HG02571 (cell line): Measurements from ENCODE around the gene EEF2K.

Experiments used
- ATAC-seq: cut with Tn5 transposase; IDR thresholded peaks from one replicate; pipeline ENCODE4 v1.9.1; 2021; ENCODE audit warnings: mild to moderate bottlenecking, moderate library complexity; ENCODE audit not compliant: unreplicated experiment

Gene EEF2K

DNA sequence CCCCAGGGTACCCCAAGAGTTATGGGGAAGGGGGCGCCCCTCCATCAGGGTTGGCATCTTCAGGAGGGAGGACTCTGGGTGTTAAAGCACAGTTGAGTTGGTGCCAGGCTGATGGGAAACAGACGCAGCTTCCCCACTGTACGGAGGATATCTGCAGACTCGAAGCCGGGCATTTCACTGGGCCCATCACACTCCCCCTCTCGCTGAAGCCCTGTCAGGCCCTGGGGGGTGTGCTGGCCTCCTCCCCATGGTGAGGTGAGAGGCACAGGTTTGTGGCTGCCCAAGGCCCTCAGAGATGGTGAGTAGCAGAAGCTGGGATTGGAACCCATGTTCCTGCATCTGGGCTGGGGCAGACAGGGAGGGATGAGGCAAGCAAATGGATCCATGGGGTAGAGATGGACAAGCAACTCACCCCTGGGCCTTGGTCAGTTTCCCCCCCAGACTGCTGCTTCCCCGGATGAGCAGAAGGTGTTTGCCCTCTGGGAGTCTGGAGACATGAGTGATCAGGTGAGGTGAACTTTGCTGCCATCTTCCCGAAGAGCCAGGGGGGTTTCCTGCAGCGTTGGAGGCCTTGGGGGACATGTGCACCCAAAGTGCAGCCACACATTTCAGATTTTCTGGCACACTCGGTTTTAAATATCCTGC lies 122.1 kb downstream of the EEF2K start:
- no peak for ATAC-seq

DNA sequence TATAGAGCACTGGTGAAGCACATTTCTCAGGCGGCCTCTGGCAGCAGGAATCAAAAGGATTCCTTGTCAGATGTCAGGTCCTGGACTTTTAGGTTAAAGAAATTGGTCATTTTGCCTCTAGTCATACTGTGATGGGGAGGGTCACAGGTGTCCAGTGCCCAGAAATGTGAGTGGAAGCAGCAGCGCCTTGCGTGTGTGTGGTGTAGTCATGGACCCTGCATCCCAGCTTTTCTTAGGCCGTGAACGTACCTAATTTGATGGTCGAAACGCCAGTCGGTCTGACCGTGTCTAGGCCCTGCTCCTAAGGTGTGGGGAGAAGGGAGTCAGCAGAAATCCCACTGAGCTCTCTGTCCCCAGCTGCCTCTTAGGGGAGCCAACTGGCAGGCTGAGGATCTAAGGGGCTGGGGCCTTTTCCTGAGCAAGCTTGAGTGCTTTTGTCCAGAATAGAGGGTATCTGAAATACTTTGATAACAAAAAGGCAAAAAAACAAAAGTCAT lies 123.2 kb downstream of the EEF2K start:
- no peak for ATAC-seq

DNA sequence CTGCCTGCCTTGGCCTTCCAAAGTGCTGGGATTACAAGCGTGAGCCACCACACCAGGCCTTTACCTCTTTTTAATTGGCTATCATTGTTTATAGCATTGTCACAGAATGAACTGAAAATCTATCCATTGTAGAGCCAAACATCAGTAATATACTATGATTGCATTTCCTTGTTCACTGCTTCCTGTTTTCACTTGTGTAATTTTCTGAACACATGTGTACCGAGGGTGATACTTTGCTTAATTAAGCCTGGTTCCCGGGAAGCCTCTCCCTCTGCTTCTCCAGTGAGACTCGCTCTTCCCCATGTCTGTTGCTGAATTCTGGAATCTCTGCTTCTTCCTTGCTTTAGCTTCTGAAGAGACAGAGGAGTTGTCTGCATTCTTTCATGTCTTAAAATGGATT lies 124.2 kb downstream of the EEF2K start:
- no peak for ATAC-seq

DNA sequence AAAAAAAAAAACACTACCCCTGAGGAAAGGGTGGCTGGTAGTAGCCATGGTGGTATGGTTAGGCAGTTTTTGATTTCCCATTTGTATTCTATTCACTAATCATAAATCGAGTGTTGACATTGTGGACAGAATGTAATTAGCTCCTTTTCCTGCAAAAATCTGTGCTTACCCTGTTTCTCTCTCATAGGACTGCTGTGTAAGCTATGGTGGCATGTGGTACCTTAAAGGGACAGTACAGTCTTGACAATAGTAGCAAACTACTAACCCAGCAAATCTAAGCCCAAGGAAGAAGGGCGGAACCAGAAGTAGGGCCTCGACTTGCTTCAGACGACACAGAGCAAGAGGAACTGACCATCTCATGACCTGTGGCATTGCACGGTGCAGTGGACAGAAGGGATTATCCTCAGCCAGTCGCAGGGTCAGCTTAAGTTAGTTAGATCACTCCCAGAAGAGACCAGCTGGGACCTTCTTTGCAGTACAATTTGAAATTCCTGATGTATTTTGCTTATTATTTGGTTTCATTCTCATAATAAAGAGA lies 127.4 kb downstream of the EEF2K start:
- no peak for ATAC-seq

DNA sequence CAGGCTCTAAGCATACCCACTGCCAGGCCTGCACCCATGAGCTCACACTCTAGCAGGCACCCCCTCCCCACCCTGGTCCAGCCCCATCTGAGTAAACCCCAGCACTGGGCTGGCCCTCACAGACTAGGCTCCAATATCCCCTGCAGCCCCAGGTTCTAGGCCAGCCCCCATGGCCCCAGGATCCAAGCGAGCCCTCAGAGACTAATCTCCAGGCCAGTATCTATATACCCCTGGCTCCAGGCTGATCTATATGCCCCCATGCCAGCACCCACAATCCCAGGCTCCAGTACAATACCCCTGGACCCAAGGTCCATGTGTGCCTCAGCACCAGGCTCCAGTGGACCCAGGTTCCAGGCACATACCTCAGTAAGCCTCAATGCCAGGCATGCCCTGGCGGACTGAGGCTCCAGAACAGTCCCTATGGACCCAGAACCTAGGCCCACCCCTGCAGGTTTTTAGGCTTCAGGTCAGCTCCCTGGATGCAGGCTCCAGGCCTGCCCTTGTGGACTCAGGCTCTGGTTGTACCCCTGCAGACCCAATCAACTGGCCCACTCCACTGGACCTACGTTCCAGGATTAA lies 129.7 kb downstream of the EEF2K start:
- ATAC-seq = no peak

DNA sequence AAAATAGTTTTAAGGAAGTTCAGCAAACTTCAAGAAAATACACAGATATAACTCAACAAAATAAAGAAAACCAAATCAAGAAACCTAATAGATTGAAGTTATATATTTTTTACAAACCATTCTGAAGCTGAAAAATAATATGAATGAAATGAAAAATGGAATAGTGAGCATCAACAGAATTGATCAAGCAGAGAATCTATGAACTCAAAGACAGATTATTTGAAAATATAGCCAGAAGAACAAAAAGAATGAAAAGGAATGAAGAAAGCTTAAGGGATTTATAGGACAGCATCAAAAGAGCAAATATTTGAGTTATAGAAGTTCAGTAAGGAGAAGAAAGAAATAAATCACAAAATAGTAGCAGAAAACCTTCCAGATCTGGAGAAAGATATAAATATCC lies 130.5 kb downstream of the EEF2K start:
- no peak for ATAC-seq

DNA sequence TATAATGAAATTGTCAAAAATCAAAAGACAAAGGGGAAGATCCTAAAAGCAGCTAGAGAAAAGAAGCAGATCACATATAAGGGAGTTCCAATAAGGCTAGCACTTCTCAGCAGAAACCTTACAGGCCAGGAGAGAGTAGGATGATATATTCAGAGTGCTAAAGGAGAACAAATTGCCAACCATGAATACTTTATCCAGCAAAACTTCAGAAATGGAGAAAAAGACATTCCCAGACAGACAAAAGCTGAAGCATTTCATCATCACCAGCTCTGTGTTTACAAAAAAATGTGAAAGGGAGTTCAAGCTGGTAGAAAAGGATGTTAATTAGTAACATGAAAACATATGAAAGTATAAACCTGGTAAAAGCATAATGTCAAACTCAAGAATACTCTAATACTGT lies 131.0 kb downstream of the EEF2K start:
- ATAC-seq = no peak

DNA sequence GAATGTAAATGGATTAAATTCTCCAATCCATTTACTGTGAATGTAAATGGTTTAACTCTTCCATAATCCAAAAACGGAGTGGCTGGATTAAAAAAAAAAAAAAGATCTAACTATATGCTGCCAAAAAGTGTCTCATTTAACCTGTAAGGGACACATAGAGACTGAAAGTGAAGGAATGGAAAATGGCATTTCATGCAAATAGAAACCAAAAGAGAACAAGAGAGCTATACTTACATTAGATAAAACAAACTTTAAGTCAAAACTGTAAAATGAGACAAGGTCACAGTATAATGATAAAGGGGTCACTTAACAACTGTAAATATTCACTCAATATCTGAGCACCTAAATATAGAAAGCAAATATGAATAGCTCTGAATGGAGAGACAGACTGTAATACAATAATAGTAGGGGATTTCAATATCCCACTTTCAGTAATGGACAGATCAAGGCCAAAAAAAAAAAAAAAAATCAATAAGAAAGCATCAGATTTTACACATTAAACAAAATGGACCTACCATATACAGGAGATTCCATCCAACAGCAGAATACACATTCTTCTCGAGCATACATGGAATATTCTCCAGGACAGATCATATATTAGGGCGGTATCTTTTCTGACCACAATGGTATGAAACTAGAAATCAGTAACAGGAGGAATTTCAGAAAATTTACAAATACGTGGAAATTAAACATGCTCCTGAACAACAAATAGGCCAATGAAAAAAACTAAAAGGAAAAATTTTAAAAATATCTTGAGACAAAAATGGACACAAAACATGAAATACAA lies 132.0 kb downstream of the EEF2K start:
- no peak for ATAC-seq
